ENCODE data around the gene GSG1L2.

GSG1L2 gene

GRCh38 chr17:9821921-9822320 lies at the start of gene GSG1L2:
Gene GSG1L2 (minus strand): TSS chr17:9822079. CDS start chr17:9822071, 8 bp downstream.
- no peak for DNase-seq (ENCODE audit: low spot score)

GRCh38 chr17:9868552-9868951 lies 46.7 kb upstream of the GSG1L2 start:
- no peak for DNase-seq (ENCODE audit: low spot score)

- DNase-seq (ENCODE audit: low spot score): no peak
These were observed 43.7 kb upstream of the GSG1L2 start for GRCh38 chr17:9865586-9865985.

GRCh38 chr17:9862949-9863348 lies 41.1 kb upstream of the GSG1L2 start:
- DNase-seq (ENCODE audit: low spot score): no peak

- DNase-seq (ENCODE audit: low spot score): no peak
These were observed 40.3 kb upstream of the GSG1L2 start for GRCh38 chr17:9862220-9862619.

- no peak for DNase-seq (ENCODE audit: low spot score)
These were observed 39.0 kb upstream of the GSG1L2 start for GRCh38 chr17:9860851-9861250.

GRCh38 chr17:9859781-9860180 lies 37.9 kb upstream of the GSG1L2 start:
- DNase-seq (ENCODE audit: low spot score): no peak

- no peak for DNase-seq (ENCODE audit: low spot score)
These were observed 33.2 kb upstream of the GSG1L2 start for GRCh38 chr17:9855036-9855435.

- no peak for DNase-seq (ENCODE audit: low spot score)
These were observed 32.4 kb upstream of the GSG1L2 start for GRCh38 chr17:9854255-9854654.

GRCh38 chr17:9850151-9850550 lies 28.3 kb upstream of the GSG1L2 start:
- DNase-seq (ENCODE audit: low spot score): no peak

GRCh38 chr17:9845306-9845705 lies 23.4 kb upstream of the GSG1L2 start:
- DNase-seq (ENCODE audit: low spot score): no peak

- no peak for DNase-seq (ENCODE audit: low spot score)
These were observed 22.3 kb upstream of the GSG1L2 start for GRCh38 chr17:9844153-9844552.

GRCh38 chr17:9843152-9844010 lies 21.5 kb upstream of the GSG1L2 start:
- DNase-seq (ENCODE audit: low spot score): no peak

- DNase-seq (ENCODE audit: low spot score): no peak
These were observed 20.3 kb upstream of the GSG1L2 start for GRCh38 chr17:9842057-9842758.

- DNase-seq (ENCODE audit: low spot score): no peak
These were observed 17.6 kb upstream of the GSG1L2 start for GRCh38 chr17:9839433-9839832.

- DNase-seq (ENCODE audit: low spot score): no peak
These were observed 15.9 kb upstream of the GSG1L2 start for GRCh38 chr17:9837551-9838471.

- no peak for DNase-seq (ENCODE audit: low spot score)
These were observed 12.0 kb upstream of the GSG1L2 start for GRCh38 chr17:9833922-9834321.

- DNase-seq (ENCODE audit: low spot score): no peak
These were observed 8.8 kb upstream of the GSG1L2 start for GRCh38 chr17:9830711-9831110.

GRCh38 chr17:9829343-9829742 lies 7.5 kb upstream of the GSG1L2 start:
- no peak for DNase-seq (ENCODE audit: low spot score)

GRCh38 chr17:9828296-9829295 lies 6.7 kb upstream of the GSG1L2 start:
- DNase-seq (ENCODE audit: low spot score): no peak

- DNase-seq (ENCODE audit: low spot score): no peak
These were observed 3.8 kb upstream of the GSG1L2 start, which contains the start of gene GLP2R for GRCh38 chr17:9825641-9826150. Gene GLP2R (plus strand): TSS chr17:9825924. CDS start chr17:9826064, 140 bp downstream.

All from HuH-7 (cell line).